ENCODE data around the gene GSN.

DNA sequence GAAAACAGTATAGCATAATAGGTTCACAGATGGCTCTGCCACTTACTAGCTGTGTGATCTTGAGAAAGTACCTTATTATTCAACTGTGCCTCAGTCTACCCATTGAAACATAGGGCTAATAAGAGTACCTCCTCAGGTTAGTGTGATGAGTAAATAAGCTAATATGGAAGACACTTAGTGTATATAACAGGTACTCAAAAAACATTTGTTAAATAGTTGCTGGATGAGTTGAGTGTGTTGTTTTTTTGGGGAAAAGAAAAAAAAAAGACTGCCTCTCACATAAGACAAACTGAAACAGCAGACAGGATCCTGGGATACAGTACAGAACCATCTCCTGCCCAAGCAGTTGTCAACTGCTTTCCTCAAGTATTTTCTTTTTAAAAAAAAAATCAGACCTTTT, 96.9 kb downstream of the GSN start:
- TF ChIP-seq, protein P1, sequence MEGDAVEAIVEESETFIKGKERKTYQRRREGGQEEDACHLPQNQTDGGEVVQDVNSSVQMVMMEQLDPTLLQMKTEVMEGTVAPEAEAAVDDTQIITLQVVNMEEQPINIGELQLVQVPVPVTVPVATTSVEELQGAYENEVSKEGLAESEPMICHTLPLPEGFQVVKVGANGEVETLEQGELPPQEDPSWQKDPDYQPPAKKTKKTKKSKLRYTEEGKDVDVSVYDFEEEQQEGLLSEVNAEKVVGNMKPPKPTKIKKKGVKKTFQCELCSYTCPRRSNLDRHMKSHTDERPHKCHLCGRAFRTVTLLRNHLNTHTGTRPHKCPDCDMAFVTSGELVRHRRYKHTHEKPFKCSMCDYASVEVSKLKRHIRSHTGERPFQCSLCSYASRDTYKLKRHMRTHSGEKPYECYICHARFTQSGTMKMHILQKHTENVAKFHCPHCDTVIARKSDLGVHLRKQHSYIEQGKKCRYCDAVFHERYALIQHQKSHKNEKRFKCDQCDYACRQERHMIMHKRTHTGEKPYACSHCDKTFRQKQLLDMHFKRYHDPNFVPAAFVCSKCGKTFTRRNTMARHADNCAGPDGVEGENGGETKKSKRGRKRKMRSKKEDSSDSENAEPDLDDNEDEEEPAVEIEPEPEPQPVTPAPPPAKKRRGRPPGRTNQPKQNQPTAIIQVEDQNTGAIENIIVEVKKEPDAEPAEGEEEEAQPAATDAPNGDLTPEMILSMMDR (IDR thresholded peaks at IDR 0.05; ENCODE audit: control extremely low read depth in 1 of 3, insufficient read depth in 1 of 3, low read depth in 1 of 3, low read length in 3 of 3), result no peak
- TF ChIP-seq POU5F1 (IDR thresholded peaks at IDR 0.05; ENCODE audit: low read depth, low read length), result no peak
- no peak for TF ChIP-seq SAP30 (IDR thresholded peaks at IDR 0.05; ENCODE audit: insufficient read depth, insufficient replicate concordance, low read length)
- TF ChIP-seq, protein P2, sequence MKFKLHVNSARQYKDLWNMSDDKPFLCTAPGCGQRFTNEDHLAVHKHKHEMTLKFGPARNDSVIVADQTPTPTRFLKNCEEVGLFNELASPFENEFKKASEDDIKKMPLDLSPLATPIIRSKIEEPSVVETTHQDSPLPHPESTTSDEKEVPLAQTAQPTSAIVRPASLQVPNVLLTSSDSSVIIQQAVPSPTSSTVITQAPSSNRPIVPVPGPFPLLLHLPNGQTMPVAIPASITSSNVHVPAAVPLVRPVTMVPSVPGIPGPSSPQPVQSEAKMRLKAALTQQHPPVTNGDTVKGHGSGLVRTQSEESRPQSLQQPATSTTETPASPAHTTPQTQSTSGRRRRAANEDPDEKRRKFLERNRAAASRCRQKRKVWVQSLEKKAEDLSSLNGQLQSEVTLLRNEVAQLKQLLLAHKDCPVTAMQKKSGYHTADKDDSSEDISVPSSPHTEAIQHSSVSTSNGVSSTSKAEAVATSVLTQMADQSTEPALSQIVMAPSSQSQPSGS (IDR thresholded peaks at IDR 0.05; ENCODE audit: low read length), result no peak
- TF ChIP-seq, protein P3, sequence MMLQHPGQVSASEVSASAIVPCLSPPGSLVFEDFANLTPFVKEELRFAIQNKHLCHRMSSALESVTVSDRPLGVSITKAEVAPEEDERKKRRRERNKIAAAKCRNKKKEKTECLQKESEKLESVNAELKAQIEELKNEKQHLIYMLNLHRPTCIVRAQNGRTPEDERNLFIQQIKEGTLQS (IDR thresholded peaks at IDR 0.05; ENCODE audit: insufficient read depth, low read depth, low read length), result no peak
- no peak for TF ChIP-seq CBX8 (IDR thresholded peaks at IDR 0.05; ENCODE audit: borderline replicate concordance, low read depth, low read length)
- no peak for TF ChIP-seq BRCA1 (IDR thresholded peaks at IDR 0.05; ENCODE audit: low read depth, low read length)
- no peak for TF ChIP-seq SRF (IDR thresholded peaks at IDR 0.05; ENCODE audit: low read depth, low read length)
- TF ChIP-seq SIN3A (conservative IDR thresholded peaks at IDR 0.05 in 1 of 2, IDR thresholded peaks at IDR 0.05 in 1 of 2; ENCODE audit: low read depth in 1 of 2, low read length in 2 of 2), result no peak
- no peak for TF ChIP-seq POLR2A (IDR thresholded peaks at IDR 0.05; ENCODE audit: control extremely low read depth in 1 of 2, low read depth in 2 of 2, low read length in 2 of 2)
- no peak for TF ChIP-seq SUZ12 (IDR thresholded peaks at IDR 0.05; ENCODE audit: low read length)
- no peak for TF ChIP-seq CHD2 (IDR thresholded peaks at IDR 0.05; ENCODE audit: low read length)

All from H1 (cell line).